ENCODE results near the gene KLHDC7B.

Gene KLHDC7B

DNA sequence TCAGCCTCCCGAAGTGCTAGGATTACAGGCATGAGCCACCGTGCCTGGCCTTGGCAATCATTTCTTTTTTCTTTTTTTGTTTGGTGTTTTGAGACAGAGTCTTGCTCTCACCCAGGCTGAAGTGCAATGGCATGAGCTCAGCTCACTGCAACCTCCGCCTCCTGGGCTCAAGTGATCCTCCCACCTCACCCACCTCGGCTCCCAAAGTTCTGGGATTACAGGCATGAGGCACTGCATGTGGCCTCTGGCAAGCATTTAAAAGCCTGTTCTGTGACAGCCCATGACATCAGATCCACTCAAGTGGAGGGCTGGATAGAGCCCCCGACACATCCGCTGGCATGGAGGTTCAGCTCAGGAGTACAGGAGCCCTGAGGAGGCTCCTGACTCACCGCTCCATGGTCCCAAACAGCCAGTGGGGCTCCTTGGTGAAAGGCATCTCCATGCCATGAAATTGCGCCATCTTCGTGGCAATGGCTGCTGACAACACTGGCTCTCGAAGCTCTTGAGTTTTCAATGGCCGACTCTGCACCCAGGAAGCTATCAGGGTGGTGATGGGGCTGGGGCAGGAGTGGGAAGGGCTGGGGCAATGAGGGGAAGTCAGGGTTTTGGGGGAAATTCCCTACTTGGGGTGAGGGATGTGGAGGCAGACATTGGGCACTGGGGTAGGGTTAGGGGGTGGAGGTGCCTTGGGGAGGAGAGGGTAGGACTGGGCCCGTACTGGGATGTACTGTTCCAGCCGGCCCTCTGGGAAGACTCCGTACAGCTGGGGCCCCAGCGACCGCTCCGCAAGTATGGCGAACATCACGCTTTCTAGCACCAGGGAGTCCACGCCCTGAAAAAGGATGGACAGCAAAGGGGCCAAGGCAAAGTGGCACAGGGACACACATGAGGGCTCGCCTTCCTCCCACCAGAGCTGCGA is 35.6 kb downstream of the KLHDC7B start:
- in situ Hi-C loops (cut with MboI; ENCODE audit: low pct_unique_long_range_greater_than_20kb, low sequenced_read_pairs) = no loop called here
- DNase-seq = no peak

DNA sequence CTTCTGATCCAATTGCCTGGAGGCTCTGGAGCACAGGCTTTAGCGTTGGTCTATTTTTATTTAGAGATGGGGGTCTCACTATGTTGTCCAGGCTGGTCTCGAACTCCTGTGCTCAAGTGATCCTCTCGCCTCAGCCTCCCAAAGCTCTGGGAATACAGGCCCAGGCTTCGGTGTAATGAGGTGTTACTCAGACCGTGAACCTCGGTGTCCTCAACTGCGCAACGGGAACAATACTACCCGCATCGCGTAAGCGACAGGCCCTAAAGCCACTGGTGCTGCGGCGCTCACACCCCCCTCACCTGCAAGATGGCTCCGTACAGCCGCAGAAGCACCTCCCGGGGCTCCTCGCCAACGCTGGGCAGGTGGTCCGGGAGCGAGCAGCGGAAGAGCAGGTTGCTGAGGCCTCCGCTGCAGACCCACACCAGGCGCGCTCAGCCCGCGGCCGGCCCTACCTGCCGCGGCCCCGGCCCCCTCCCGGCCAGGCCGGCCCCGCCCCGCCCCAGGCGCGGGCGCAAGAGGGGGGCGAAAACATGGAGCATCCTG is 36.3 kb downstream of the KLHDC7B start:
- peak; percentile 27 for DNase-seq
- in situ Hi-C loops (cut with MboI; ENCODE audit: low pct_unique_long_range_greater_than_20kb, low sequenced_read_pairs) = no loop called here

DNA sequence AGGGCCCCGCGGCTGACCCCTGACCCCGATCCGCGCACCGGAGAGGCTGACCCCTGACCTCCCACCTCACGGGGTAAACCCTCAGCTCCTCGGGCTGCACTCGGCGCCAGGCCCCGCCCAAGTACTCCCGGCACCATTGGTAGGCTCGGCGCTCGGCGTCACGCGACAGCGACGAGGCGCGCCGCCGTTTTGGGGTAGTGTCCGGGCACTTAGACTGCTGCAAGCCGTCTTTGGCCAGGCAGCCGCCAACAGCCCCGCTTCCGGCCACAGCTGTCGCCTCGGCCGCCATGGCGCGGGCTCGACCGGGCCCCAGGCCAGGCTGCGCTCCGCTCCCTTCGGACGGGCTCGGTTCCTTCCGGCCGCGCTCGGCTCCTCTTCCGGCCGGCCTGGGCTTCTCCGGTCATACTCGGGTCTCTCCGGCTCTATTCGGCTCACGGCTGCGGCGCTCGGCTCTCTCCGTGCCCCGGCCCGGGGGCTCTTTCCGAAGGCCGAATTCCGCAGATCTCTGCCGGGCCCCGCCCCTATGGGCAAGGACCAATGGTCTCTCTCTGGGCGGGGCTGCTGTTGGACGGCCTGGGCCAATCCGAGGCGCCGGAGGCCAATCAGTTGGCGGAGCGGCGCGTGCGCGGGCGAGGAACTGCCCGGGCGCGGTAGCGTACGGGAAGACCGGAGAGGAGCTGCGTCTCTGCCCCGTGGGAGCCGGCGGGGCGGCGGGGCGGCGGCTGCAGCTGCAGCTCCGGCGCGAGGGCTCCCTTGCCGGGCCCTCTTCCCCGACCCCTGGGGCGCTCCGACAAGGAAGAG is 37.0 kb downstream of the KLHDC7B start, which contains the start of gene CHKB:
CHKB (minus strand) TSS at position 357 of the 801 bp plus-strand sequence; CDS start at position 289, 68 bp downstream.
- in situ Hi-C loops (cut with MboI; ENCODE audit: low pct_unique_long_range_greater_than_20kb, low sequenced_read_pairs) = no loop called here
- peak; percentile 98 for DNase-seq

DNA sequence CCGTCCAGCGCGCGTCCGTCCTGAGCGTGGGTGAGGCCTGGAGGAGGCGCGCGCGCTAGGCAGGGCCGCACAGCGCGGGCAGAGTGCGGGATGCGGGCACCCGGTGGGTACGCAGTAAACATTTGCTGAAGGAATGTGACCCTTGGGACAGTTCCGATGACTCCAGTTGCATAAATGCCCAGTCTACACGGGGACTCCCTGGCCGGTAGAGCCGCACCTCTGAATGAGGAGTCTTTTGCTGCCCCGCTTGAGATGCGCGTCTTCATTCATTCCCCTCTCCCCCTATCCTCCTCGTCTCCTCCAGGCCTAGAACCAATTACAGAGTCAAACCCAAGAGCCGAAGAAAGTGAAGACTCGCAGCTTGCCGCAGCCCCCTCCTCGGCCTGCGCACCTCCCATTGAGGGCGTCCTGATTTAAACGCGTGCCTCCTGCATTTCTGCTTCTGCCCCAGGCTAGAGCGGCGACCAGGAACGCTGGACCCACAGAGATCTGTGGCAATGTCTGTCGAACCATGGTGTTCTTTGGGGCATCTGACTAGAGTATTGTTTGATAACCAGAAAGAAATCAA is 37.7 kb downstream of the KLHDC7B start:
- DNase-seq = no peak
- in situ Hi-C loops (cut with MboI; ENCODE audit: low pct_unique_long_range_greater_than_20kb, low sequenced_read_pairs) = no loop called here

DNA sequence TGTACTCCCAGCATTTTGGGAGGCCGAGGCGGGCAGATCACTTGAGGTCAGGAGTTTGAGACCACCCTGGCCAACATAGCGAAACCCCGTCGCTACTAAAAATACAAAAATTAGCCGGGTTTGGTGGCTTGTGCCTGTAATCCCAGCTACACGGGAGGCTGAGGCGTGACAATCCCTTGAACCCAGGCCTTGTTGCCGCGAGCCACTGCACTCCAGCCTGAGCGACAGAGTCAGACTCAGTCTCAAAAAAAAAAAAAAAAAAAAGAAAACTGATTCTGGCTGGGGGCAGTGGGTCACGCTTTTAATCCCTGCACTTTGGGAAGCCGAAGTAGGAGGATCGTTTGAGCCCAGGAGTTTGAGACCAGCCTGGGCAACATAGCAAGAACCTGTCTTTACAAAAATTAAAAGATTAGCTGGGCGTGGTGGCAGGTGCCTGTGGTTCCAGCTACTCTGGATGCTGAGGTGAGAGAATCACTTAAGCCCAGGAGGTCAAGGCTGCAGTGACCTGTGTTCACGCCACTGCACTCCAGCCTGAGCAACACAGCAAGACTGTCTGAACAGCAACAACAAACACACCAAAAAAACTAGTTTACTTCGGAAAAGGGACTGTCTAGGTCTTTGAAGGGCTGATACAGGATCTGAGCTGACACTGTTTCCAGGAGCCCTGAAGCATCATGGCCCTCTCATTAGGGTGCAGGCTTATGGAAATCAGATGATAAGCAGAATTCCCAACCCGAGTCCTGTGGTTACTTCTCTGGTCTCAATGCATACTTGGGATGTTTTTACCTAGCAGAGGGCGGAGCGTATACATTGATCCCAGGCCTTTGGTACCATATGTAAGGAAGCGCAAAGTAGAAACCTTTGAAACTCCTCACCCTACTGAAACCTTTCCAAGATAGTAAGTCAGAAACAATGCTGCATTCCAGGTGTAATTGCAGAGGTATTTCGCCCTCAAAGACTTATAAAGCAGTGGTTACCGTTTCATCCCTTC is 38.7 kb downstream of the KLHDC7B start:
- DNase-seq = no peak
- in situ Hi-C loops (cut with MboI; ENCODE audit: low pct_unique_long_range_greater_than_20kb, low sequenced_read_pairs) = no loop called here

DNA sequence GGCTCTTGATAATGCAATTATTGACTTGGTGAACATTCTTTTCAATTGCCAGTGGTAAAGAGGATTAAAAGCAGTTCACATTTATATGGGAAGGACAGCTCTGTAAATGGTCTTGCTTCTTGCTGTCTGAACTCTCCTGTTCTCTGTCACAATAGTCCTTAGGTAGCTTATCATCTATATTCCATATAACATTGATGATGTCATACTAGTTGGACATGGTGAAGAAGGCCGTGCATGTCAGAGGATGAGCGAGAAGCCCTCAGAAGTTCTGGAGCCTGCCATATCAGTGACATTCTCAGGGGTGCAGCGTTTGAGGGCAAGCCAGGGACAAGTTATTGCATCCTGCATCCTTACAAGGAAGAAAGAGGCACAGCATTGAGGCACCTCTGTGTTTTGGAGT is 39.5 kb downstream of the KLHDC7B start:
- in situ Hi-C loops (cut with MboI; ENCODE audit: low pct_unique_long_range_greater_than_20kb, low sequenced_read_pairs) = no loop called here
- DNase-seq = no peak

DNA sequence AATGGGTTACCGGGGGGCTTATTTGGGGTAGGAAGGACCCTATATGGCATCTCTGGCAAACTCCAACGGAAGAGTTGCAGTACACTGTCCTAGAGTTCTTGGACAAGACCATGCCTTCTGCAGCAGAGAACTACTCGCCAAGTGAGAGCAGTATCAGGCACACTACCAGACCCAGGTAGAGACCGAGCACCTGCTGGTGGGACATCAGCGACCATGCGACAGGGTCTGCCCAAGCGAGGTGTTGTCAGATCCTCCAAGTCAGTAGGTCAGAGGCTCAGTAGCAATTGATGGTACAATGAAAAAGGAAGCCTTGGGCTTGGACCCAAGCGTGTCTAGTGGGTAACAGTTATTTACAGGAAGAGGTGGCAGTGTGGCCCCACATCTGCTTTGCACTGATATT is 40.1 kb downstream of the KLHDC7B start:
- in situ Hi-C loops (cut with MboI; ENCODE audit: low pct_unique_long_range_greater_than_20kb, low sequenced_read_pairs) = no loop called here
- no peak for DNase-seq

DNA sequence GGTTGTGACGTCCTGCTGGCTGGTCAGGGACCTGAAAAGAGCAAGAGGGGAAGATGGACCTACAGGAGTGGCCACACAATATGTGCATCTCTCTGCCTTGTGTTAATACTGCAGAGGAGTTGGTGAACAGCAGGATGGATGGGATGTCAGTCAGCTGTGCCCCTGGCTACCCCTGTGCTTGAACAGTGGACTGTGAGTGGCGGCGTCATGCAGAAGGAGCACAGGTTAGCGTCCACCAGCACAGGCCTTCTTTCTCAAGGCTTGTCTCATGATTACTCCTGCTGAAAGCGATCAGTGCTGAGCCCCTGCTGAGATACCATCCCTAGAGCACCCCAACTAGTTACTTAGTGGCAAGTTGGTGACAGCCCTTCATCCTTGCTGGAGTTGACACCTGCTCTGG is 40.7 kb downstream of the KLHDC7B start:
- DNase-seq = no peak
- in situ Hi-C loops (cut with MboI; ENCODE audit: low pct_unique_long_range_greater_than_20kb, low sequenced_read_pairs) = no loop called here

DNA sequence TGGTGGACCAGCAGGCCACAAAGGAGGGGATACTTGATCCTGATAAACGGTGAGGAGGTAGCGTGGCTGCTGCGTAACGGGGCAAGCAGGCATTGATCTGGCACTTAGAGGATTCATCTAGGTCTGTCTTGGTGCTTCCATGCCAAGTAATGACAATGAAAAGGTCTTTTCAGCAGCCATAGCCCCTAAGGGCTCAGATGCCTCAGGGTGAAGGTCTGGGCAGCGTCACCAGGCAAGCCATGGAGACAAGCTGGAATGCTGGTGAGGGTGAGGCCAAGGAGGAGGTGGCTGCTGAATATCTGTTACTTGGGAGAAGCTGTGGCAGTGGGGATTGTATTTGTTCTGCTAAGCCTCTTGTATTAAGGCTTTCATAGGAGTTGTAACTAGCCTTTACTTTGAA is 41.7 kb downstream of the KLHDC7B start:
- in situ Hi-C loops (cut with MboI; ENCODE audit: low pct_unique_long_range_greater_than_20kb, low sequenced_read_pairs) = no loop called here
- no peak for DNase-seq

DNA sequence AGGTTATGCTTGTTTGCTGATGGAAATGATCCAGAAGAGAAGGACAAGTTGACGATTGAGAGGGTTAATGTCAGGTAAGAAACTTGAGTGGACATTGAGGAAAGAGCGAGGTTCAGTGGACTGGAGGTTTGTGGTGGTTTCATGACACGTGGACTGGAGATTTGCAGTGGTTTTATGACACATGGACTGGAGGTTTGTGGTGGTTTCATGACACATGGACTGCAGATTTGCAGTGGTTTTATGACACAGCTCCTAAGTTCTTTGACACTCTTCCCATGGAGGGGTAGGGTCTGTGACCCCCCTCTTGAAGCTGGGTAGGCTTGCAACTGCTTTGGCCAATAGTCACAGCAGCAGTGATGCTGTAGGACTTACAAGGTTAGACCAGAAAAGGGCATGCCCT is 49.5 kb downstream of the KLHDC7B start:
- DNase-seq = no peak
- in situ Hi-C loops (cut with MboI; ENCODE audit: low pct_unique_long_range_greater_than_20kb, low sequenced_read_pairs) = no loop called here

DNA sequence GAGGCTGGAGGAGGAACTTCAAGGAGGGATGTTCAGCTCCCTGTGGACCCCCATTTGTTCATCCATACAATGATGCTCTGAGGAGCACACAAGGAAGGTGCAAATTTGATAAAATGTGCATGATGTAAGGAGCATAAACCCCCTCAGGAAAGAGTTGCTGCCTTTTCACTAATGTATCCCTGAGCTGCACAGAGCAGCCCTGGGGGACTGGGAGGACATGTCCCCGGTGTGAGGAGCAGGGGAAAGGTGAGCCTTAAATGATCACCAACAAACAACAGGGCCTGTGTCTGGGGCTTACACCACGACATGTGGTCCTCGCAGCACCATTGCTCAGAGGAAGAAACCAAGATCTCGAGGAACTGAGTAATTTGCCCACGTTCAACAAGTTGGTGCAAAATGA is 51.4 kb downstream of the KLHDC7B start:
- no peak for DNase-seq
- in situ Hi-C loops (cut with MboI; ENCODE audit: low pct_unique_long_range_greater_than_20kb, low sequenced_read_pairs) = no loop called here

DNA sequence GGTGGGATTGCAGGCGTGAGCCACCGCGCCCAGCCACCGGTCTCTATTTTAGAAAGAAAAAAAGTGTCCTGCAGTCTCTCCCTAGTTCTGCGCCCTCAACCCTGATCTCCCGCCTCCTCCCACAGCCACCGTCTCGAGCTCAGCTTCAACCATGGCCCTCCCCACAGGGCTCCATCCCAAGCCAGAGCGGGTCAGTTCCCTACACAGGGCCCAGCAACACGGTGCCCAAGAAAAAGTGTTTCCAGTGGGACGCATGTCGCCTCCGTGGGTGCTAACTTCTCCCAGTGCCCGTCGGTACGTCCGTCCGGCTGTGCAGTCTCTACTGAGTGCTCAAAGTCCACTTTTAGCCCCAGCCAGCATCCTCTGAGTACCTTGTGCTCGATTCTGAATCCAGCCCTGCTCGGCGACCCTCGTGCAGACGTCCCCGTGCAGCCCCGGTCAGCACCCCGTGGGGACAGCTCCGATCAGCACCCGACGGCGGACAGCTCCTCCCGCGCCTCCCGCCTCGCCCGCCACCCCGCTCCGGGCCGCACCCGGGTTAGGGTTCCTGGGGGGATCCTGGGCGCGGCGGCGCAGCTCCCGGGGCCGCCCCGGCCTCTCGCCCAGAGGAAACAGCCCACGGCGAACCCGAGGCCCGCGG is 54.2 kb downstream of the KLHDC7B start:
- peak; percentile 62 for DNase-seq
- in situ Hi-C loops (cut with MboI; ENCODE audit: low pct_unique_long_range_greater_than_20kb, low sequenced_read_pairs) = no loop called here

DNA sequence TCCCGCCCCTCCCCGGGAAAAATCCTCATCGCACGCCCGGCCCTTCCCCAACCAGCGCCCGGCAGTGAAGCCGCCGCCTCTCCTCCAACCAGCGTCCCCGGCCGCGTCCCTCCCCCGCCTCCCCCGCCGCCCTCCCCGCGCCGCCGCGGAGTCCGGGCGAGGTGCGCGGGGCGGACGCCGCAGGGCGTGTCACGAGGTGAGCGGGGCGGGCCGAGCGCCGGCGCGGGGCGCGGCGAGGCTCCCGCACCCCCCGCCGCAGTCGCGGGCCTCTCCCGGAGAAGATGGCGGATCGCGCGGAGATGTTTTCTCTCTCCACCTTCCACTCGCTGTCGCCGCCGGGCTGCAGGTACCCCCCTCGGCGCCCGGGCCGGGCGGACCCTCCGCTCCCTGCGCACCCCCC is 54.8 kb downstream of the KLHDC7B start, which contains the start of gene MAPK8IP2:
MAPK8IP2 (plus strand) TSS at position 256 of the 400 bp plus-strand sequence; CDS start at position 282, 26 bp downstream.
- no peak for DNase-seq
- in situ Hi-C loops (cut with MboI; ENCODE audit: low pct_unique_long_range_greater_than_20kb, low sequenced_read_pairs) = no loop called here

Measured in KBM-7 (cell line).